PC-9 (cell line): ENCODE results near the gene LRRTM2. TPM values are rescaled to one million over a fixed set of nuclear protein-coding genes. Genes with fewer than 3 reads are reported as not detected.

Experiments
- BruUV-seq: library from RNA; stranded (reverse); fragments of 400-500 nt; replicated peaks from 2 replicates; lab custom pipeline; 2021; lab: Mats Ljungman, UMichigan
- CTCF ChIA-PET: fragments of 300-600 bp; sonication (Branson Sonifier 250); formaldehyde crosslinking; loops from one replicate; lab custom pipeline; 2022; ENCODE audit warnings: antibody characterized with exemption; lab: Charles Lee
- POLR2A ChIA-PET: fragments of 300-600 bp; sonication (Branson Sonifier 250); formaldehyde crosslinking; loops from one replicate; lab custom pipeline; 2022; ENCODE audit warnings: antibody characterized with exemption; ENCODE audit not compliant: unreplicated experiment; lab: Charles Lee
- DNase-seq, 2 experiments: peaks; one replicate each; pipeline versions ENCODE4 v3.0.0 to v3.0.0-alpha.2; 2015 to 2022; ENCODE audit warnings: mixed read lengths in 1 of 2
- H2AFZ ChIP-seq: fragments of 200-600 bp; sonication (generic); 2 replicates; pipeline ENCODE4 v1.8.1; 2017; ENCODE audit warnings: antibody characterized with exemption
- H3F3A ChIP-seq: fragments of 200-600 bp; sonication (generic); 2 replicates; pipeline ENCODE4 v1.8.1; 2017; ENCODE audit warnings: antibody characterized with exemption, mild to moderate bottlenecking, low read depth; ENCODE audit not compliant: insufficient read depth
- H3K27ac ChIP-seq: fragments of 200-600 bp; sonication (generic); 2 replicates; pipeline ENCODE4 v1.6.1; 2016; ENCODE audit warnings: mixed run types
- H3K27me3 ChIP-seq: fragments of 200-600 bp; sonication (generic); 2 replicates; pipeline ENCODE4 v1.6.1; 2016; ENCODE audit warnings: low read depth, mixed run types; ENCODE audit not compliant: insufficient read depth
- H3K36me3 ChIP-seq: fragments of 200-600 bp; sonication (generic); 2 replicates; pipeline ENCODE4 v1.6.1; 2016; ENCODE audit warnings: low read depth, mixed run types
- H3K4me1 ChIP-seq: fragments of 200-600 bp; sonication (generic); replicated peaks from 2 replicates; pipeline ENCODE4 v1.6.1; 2016; ENCODE audit warnings: mixed run types; ENCODE audit not compliant: insufficient read depth
- H3K4me2 ChIP-seq: fragments of 200-600 bp; sonication (generic); 2 replicates; pipeline ENCODE4 v1.6.1; 2017; ENCODE audit warnings: mixed run types
- H3K4me3 ChIP-seq: fragments of 200-600 bp; sonication (generic); 2 replicates; pipeline ENCODE4 v1.6.1; 2016; ENCODE audit warnings: mixed run types
- H3K79me2 ChIP-seq: fragments of 200-600 bp; sonication (generic); 2 replicates; pipeline ENCODE4 v1.6.1; 2017; ENCODE audit warnings: low read depth, mixed run types
- H3K9me2 ChIP-seq: fragments of 200-600 bp; sonication (generic); 2 replicates; pipeline ENCODE4 v1.8.1; 2017; ENCODE audit warnings: mild to moderate bottlenecking; ENCODE audit not compliant: insufficient read depth
- H3K9me3 ChIP-seq: fragments of 200-600 bp; sonication (generic); 2 replicates; pipeline ENCODE4 v1.8.1; 2016; ENCODE audit warnings: low read depth; ENCODE audit not compliant: insufficient read depth
- H4K20me1 ChIP-seq: fragments of 200-600 bp; sonication (generic); 2 replicates; pipeline ENCODE4 v1.8.1; 2017; ENCODE audit not compliant: insufficient read depth
- CTCF ChIP-seq: fragments of 200-600 bp; sonication (generic); conservative IDR thresholded peaks from 2 replicates; pipeline ENCODE4 v1.6.1; 2017; ENCODE audit warnings: mixed run types, antibody characterized with exemption, mild to moderate bottlenecking, moderate library complexity
- EZH2 ChIP-seq: fragments of 200-600 bp; sonication (generic); IDR thresholded peaks from 2 replicates; pipeline ENCODE4 v1.8.0; 2017; ENCODE audit warnings: antibody characterized with exemption, low read depth
- intact Hi-C: fragments of 100-400 bp; cut with micrococcal nuclease; formaldehyde crosslinking; loops from one replicate; pipeline ENCODE4 v1.10.0; 2022; ENCODE audit not compliant: unreplicated experiment
- total RNA-seq: library from RNA; stranded (reverse); gene quantifications from 2 replicates; pipeline ENCODE4 v1.2.3, GENCODE V29; 2021

Gene LRRTM2
- total RNA-seq, 1 experiment from 2014 or later, result not detected

DNA sequence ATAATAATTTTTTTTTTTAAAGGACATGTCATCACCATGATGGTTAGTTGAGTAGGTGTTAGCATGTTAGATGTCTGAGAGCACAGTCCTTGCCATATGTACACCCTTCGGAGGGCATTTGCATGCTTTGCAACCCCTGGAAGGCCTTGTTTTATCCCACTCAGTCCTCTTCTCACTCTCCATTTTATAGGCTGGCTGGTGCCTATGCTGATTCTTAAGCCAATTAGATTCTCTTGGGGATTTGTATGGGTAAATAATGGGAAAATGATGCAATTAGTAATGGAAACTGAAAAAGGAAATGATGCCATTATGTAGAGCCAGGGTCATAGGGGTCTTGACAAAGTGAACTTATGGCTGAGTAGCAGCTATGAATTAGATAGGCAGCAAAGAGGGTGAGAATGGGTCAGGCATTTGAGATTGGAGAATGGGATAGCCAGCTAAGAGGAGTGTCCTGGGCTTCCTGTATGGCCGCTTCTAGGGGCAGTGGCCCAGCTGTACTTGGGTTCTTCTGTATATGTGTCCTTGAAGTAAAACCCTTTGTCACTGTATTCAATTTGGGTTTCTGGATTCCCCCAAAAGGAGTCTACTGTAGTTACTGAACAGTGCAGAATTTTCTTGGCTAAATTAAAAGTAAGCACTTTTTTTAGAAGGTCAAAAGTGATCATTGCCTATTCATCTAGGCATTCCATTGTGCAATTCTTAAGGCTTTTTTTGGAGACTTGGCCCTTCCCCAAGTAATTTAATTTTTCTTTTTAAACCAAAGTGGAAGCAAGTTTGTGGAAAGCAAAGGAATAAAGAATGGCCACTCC lies 31.6 kb downstream of the LRRTM2 start:
- no peak overlapping the region for H3K4me3 ChIP-seq
- no peaks in the 10 kb centered on the region for H3K9me2 ChIP-seq
- no peak overlapping the region for H2AFZ ChIP-seq
- no peaks in the 10 kb centered on the region for H3K27me3 ChIP-seq
- H3K4me2 ChIP-seq, result no peak overlapping the region
- no TSS peak for BruUV-seq
- intact Hi-C loops, result no loop called here
- DNase-seq, result no peak
- no peaks in the 10 kb centered on the region for H3K4me1 ChIP-seq
- H3K9me3 ChIP-seq, result no peaks in the 10 kb centered on the region
- no peaks in the 10 kb centered on the region for H3K79me2 ChIP-seq
- TF ChIP-seq EZH2 (no peak), CTCF (no peak)
- no peaks in the 10 kb centered on the region for H3F3A ChIP-seq
- no peaks in the 10 kb centered on the region for H3K36me3 ChIP-seq
- POLR2A ChIA-PET, result no interaction called here
- no peak overlapping the region for H3K27ac ChIP-seq
- H4K20me1 ChIP-seq, result no peaks in the 10 kb centered on the region
- CTCF ChIA-PET, result no interaction called here

DNA sequence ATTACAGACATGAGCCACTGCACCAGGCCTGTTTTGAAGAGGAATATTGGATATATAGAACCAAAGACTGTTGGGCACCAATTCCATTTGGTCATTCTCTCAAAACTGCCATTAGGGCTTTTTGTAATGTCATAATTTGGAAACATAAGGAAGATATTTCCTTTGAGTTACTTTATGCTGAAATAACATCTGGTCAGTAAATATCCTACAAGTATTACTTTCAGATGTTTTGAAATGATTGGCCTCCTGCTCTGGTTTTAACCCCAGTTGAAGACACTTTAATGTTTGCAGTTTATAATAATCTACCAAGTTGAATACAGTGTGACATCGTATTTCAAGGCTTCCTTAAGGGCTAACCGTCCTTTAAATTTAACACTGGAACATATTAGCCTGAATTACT lies 33.6 kb downstream of the LRRTM2 start:
- Histone ChIP-seq H3F3A (no peaks in the 10 kb centered on the region), H4K20me1 (no peaks in the 10 kb centered on the region), H3K4me3 (no peak overlapping the region), H3K79me2 (no peaks in the 10 kb centered on the region), H3K36me3 (no peaks in the 10 kb centered on the region), H3K27ac (no peak overlapping the region), H3K9me3 (no peaks in the 10 kb centered on the region), H3K4me2 (no peak overlapping the region), H3K4me1 (no peaks in the 10 kb centered on the region), H3K9me2 (no peaks in the 10 kb centered on the region), H3K27me3 (no peaks in the 10 kb centered on the region), H2AFZ (no peak overlapping the region)
- ChIA-PET POLR2A (no interaction called here), CTCF (no interaction called here)
- DNase-seq, result no peak
- BruUV-seq, result no TSS peak
- intact Hi-C loops, result no loop called here
- no peak for TF ChIP-seq CTCF
- TF ChIP-seq EZH2, result no peak

DNA sequence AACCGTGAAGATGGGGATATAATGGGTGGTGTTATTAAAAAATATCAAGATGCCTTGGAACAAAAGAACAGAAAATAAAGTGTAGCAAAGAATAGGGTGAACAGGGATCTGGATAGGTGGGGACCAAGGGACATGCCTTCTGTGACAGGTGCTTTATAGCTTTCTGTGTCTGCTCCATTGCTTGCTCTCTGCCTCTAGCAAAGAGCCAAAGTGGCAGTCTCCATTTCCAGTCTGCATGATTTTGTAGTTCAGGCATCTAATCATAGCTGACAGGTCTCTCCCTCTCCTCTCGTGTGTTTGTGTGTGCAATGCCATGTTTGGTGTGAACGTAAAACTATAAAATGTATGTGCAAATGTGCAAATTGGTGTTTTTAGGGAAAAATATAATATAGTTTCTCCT lies 35.0 kb downstream of the LRRTM2 start:
- Histone ChIP-seq H3K4me1 (no peaks in the 10 kb centered on the region), H3F3A (no peaks in the 10 kb centered on the region), H3K9me3 (no peaks in the 10 kb centered on the region), H2AFZ (no peak overlapping the region), H3K79me2 (no peaks in the 10 kb centered on the region), H3K4me3 (no peak overlapping the region), H3K27ac (no peak overlapping the region), H4K20me1 (no peaks in the 10 kb centered on the region), H3K36me3 (no peaks in the 10 kb centered on the region), H3K4me2 (no peak overlapping the region), H3K9me2 (no peaks in the 10 kb centered on the region), H3K27me3 (no peaks in the 10 kb centered on the region)
- TF ChIP-seq CTCF (no peak), EZH2 (no peak)
- no peak for DNase-seq
- no TSS peak for BruUV-seq
- ChIA-PET POLR2A (no interaction called here), CTCF (no interaction called here)
- intact Hi-C loops, result no loop called here
